Loucy (cell line): Measurements from ENCODE around the gene MYO1D.

Experiments
- EZH2phosphoT487 ChIP-seq: fragments of 200-600 bp; IDR thresholded peaks from 2 replicates; pipeline ENCODE4 v1.6.1; 2018; ENCODE audit warnings: antibody characterized with exemption, mild to moderate bottlenecking, moderate library complexity, borderline replicate concordance
- TF ChIP-seq, protein P1 (sequence below): fragments of 200-600 bp; sonication (generic); conservative IDR thresholded peaks from 2 replicates; pipeline ENCODE4 v1.5.1; 2014; ENCODE audit warnings: mild to moderate bottlenecking, antibody characterized with exemption, low read length

DNA sequence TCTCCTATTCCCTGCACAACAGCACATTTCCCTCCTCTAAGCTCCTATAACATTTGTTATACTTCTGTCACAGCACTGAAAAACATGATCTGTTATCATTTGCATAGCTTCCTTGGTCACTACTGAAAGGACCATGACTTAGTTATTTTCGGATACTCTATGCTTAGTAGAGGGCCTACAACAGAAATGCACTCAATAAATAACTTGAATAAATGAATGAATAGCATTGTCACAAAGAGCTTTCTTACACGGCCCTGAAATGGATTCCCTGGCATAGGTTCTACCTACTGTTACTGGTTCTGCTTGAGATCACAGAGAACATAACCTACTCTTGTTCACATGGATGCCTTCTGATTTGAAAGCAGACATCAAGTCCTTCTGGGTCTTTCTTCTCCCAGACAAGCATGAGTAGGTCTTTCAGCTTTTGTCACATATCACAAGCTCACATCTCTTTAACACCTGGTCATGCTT, 41.6 kb downstream of the MYO1D start:
- TF ChIP-seq, protein P1, sequence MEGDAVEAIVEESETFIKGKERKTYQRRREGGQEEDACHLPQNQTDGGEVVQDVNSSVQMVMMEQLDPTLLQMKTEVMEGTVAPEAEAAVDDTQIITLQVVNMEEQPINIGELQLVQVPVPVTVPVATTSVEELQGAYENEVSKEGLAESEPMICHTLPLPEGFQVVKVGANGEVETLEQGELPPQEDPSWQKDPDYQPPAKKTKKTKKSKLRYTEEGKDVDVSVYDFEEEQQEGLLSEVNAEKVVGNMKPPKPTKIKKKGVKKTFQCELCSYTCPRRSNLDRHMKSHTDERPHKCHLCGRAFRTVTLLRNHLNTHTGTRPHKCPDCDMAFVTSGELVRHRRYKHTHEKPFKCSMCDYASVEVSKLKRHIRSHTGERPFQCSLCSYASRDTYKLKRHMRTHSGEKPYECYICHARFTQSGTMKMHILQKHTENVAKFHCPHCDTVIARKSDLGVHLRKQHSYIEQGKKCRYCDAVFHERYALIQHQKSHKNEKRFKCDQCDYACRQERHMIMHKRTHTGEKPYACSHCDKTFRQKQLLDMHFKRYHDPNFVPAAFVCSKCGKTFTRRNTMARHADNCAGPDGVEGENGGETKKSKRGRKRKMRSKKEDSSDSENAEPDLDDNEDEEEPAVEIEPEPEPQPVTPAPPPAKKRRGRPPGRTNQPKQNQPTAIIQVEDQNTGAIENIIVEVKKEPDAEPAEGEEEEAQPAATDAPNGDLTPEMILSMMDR: no peak
- TF ChIP-seq EZH2phosphoT487: no peak
